Skeletal muscle satellite cell (primary cell): Measurements from ENCODE around the gene SLC2A10. TPM values are rescaled to one million over a fixed set of nuclear protein-coding genes. Genes with fewer than 3 reads are reported as not detected.

ENCODE experiments used
- H3K27me3 ChIP-seq: 2 replicates; pipeline ENCODE4 v1.7.0; 2013; ENCODE audit warnings: low read length; ENCODE audit not compliant: control insufficient read depth, insufficient read depth
- H3K36me3 ChIP-seq: 2 replicates; pipeline ENCODE4 v1.7.0; 2013; ENCODE audit warnings: mild to moderate bottlenecking, control low read depth, low read length; ENCODE audit not compliant: insufficient read depth
- H3K4me1 ChIP-seq: 2 replicates; pipeline ENCODE4 v1.7.0; 2013; ENCODE audit warnings: low read length; ENCODE audit not compliant: control insufficient read depth, insufficient read depth
- H3K4me2 ChIP-seq: 2 replicates; pipeline ENCODE4 v1.7.0; 2013; ENCODE audit warnings: mild to moderate bottlenecking, low read length
- H3K4me3 ChIP-seq: 2 replicates; pipeline ENCODE4 v1.7.0; 2013; ENCODE audit warnings: low read length
- H3K9ac ChIP-seq: 2 replicates; pipeline ENCODE4 v1.7.0; 2013; ENCODE audit warnings: mild to moderate bottlenecking, low read depth, low read length, moderate library complexity
- H3K9me3 ChIP-seq: replicated peaks from 2 replicates; pipeline ENCODE4 v1.7.0; 2013; ENCODE audit warnings: mild to moderate bottlenecking, control low read depth, low read length
- total RNA-seq: library from RNA; depleted of rRNA; stranded (reverse); fragments of >200 nt; gene quantifications from 2 replicates; pipeline ENCODE4 v1.2.3, GENCODE V29; 2012; rRNA removed

SLC2A10 gene
- total RNA-seq, result 13.9 and 15.3 TPM in 2 replicates

DNA sequence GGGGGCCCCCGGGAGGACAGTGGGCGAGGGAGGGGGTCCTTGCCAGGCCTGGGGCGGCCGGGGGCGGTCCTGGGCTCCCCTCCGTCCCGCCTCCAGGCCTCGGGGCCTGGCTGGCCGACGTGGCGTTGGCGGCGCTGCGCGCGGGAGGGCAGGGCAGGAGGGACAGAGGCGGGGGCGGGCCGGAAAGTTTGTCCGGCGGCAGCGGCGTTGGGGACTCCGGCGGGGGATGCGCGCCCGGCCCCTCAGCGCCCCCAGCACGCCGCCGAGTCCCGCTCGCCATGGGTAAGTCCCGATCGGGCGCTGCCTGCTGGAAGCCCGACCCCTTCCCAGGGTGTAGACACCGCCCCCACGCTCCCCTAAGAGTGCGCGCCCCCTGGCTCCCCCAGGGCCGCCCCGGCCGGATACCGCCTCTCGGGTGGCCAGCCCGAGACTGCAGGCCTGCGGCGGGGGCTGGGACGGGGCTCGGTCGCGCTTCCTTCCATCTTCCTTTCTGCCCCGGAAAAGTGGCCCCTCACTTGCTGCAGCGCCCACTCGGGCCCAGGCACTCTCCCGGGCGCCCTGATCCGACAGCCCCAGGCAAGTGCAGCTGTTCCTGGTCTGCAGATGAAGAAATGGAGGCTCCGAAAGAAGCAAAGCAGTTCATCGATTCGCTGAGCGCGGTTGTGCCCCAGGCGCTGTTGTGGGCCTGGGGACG is at the start of gene SLC2A10:
Gene SLC2A10, plus strand, starts transcription at position 191 of the 694 bp plus-strand sequence. Its CDS starts 88 bp downstream, at position 279.
- no peaks in the 10 kb centered on the region for H3K9me3 ChIP-seq
- H3K9ac ChIP-seq, result peak within 1 kb of the TSS; percentile 91
- peaks cover 7% of the 10 kb centered on the region for H3K4me1 ChIP-seq
- H3K36me3 ChIP-seq, result no peaks in the 10 kb centered on the region
- peak within 1 kb of the TSS; percentile 84 for H3K4me3 ChIP-seq
- peak within 1 kb of the TSS; percentile 90 for H3K4me2 ChIP-seq
- H3K27me3 ChIP-seq, result peaks cover 17% of the 10 kb centered on the region

DNA sequence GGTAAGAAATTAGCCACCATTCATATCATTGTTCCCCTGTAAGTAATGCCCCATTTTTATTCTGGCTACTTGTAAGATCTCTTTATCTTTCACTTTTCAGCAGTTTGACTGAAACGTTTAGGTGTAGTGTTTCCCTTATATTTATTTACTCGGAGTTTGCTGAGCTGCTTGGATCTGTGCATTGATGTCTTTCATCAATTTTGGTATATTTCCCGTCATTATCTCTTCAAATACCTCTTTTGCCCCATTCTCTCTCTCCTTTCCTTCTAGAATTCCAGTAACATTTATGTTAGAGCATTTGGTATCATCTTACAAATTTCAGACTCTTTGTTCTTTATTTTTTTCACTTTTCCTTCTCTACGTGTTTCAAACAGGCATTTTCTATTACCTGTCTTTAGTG is 49.0 kb upstream of the SLC2A10 start:
- Histone ChIP-seq H3K9me3 (no peaks in the 10 kb centered on the region), H3K9ac (no peak overlapping the region), H3K4me2 (no peak overlapping the region), H3K4me3 (no peak overlapping the region), H3K27me3 (no peaks in the 10 kb centered on the region), H3K36me3 (no peaks in the 10 kb centered on the region), H3K4me1 (no peaks in the 10 kb centered on the region)

DNA sequence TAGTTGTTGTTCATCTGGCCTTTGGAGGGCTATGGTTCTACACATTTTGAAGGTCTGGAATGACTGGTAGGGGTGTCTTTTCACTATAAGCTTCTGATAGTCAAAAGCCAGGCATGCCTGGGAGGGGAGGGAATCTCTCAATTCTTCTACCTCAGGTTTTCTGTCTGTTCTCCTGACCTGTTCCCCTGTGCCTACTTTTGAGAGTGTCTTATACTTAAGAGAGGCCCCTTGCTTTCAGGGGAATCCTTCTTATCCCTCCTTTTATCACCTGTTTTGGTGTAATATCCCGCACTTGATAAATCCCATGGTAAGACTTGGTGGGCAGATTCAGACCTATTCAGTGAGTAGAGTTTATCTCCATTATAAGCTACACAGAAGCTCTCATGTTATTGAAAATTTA is 47.8 kb upstream of the SLC2A10 start:
- Histone ChIP-seq H3K9ac (no peak overlapping the region), H3K9me3 (no peaks in the 10 kb centered on the region), H3K4me1 (no peaks in the 10 kb centered on the region), H3K4me2 (no peak overlapping the region), H3K4me3 (no peak overlapping the region), H3K27me3 (no peaks in the 10 kb centered on the region), H3K36me3 (no peaks in the 10 kb centered on the region)

DNA sequence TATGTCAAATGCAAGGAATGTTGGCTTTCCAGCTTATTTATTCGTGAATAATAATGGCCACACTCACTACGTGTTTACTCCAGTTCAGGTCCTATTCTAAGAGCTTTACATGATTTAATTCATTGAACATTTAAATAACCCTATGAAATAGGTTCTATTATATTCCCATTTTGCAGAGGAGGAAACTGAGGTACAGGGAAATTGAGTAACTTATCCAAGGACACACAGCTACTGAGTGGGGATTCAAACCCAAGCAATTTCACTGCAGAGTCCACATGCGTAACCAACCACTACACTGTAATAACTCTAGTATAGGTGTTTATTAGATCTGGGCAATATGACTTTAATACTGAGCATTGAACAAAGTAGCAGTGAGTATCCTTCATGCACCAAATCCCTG is 45.9 kb upstream of the SLC2A10 start:
- no peak overlapping the region for H3K4me2 ChIP-seq
- H3K4me1 ChIP-seq, result no peaks in the 10 kb centered on the region
- H3K4me3 ChIP-seq, result no peak overlapping the region
- H3K9me3 ChIP-seq, result no peaks in the 10 kb centered on the region
- H3K27me3 ChIP-seq, result no peaks in the 10 kb centered on the region
- H3K36me3 ChIP-seq, result no peaks in the 10 kb centered on the region
- no peak overlapping the region for H3K9ac ChIP-seq

DNA sequence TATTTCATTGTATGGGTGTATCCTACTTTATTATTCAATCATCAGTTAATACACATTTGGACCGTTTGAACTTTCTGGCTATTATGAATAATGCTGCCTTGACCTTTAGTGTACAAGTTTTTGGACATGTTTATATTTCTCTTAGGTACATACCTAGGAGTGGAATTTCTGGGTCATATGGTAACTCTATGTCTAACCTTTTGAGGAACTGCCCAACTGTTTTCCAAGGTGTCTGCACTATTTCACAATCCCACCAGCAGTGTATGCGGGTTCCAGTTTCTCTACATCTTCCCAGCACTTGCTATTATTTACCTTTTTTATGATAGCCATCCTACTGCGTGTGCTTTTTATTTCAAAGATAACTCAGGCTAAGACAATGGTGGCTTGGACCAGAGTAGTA is 43.8 kb upstream of the SLC2A10 start:
- no peaks in the 10 kb centered on the region for H3K27me3 ChIP-seq
- no peak overlapping the region for H3K4me2 ChIP-seq
- no peak overlapping the region for H3K4me3 ChIP-seq
- H3K9ac ChIP-seq, result no peak overlapping the region
- H3K36me3 ChIP-seq, result no peaks in the 10 kb centered on the region
- no peaks in the 10 kb centered on the region for H3K9me3 ChIP-seq
- no peaks in the 10 kb centered on the region for H3K4me1 ChIP-seq

DNA sequence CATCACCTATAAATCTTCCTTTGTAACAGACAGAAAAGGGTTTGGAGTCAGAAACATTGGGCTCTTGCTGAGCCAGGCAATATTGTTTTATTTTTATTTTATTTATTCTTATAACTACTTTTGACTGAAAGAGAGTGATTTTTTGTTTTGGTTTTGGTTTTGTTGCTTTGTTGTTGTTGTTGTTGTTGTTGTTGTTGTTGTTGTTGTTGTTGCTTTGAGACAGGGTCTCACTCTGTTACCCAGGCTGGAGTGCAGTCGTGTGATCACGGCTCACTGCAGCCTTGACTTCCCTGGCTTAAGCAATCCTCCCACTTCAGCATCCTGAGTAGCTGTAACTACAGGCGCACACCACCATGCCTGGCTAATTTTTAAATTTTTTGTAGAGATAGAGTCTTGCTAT is 43.1 kb upstream of the SLC2A10 start:
- Histone ChIP-seq H3K4me2 (no peak overlapping the region), H3K9me3 (peaks cover 3% of the 10 kb centered on the region), H3K36me3 (no peaks in the 10 kb centered on the region), H3K9ac (no peak overlapping the region), H3K4me1 (no peaks in the 10 kb centered on the region), H3K27me3 (no peaks in the 10 kb centered on the region), H3K4me3 (no peak overlapping the region)

DNA sequence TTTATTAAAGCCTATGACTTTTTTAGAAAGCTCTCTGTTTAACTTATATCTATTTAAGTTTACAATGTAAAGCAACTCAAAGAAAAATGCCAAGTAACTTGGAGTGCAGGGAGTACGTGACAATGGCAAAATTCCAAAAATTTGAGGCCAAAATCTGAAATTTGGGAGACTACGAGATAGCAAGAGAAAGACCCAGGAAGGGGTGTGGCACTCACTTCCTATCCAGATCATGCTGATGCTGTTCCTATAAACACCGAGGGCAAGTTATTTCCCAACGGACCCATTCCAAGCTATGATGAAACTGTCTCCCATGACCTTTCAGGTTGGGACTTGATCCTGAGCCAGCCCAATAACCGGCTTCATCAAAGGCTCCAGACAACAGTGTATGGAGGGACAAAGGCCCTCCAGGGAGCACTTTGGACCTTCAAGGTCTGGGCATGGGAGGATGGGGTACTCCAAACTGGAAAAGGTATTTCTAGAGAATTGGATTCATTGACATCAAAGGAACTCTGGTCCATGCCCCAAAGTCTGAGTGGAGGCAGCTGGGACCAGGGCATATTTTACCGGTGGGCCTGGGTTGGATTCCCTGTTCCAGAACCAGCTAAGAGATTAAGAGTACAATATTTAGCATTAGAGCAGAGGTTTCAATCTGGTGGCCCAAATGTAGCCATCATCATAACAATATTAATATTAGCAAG is 42.5 kb upstream of the SLC2A10 start:
- Histone ChIP-seq H3K9me3 (peaks cover 3% of the 10 kb centered on the region), H3K27me3 (peaks cover 2% of the 10 kb centered on the region), H3K36me3 (no peaks in the 10 kb centered on the region), H3K9ac (no peak overlapping the region), H3K4me3 (no peak overlapping the region), H3K4me1 (no peaks in the 10 kb centered on the region), H3K4me2 (no peak overlapping the region)

DNA sequence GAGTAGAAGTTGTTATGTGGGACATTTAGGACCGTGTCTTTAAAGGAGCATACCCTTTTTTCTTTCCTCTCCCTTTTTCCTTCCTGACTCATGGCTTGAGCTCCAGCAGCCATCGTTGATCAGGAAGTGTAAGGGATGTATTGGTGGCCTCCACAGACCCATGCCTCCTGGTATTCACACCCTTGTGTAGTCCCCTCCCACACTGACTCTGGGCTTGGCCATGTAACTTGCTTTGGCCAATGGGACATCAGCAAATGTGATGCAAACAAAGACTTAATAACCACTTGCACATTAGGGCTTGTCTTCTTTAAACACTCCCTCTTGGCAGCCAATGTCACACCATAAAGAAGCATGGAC is 39.2 kb upstream of the SLC2A10 start:
- Histone ChIP-seq H3K9ac (no peak overlapping the region), H3K9me3 (peaks cover 3% of the 10 kb centered on the region), H3K4me1 (no peaks in the 10 kb centered on the region), H3K4me2 (no peak overlapping the region), H3K4me3 (no peak overlapping the region), H3K36me3 (no peaks in the 10 kb centered on the region), H3K27me3 (peaks cover 2% of the 10 kb centered on the region)

DNA sequence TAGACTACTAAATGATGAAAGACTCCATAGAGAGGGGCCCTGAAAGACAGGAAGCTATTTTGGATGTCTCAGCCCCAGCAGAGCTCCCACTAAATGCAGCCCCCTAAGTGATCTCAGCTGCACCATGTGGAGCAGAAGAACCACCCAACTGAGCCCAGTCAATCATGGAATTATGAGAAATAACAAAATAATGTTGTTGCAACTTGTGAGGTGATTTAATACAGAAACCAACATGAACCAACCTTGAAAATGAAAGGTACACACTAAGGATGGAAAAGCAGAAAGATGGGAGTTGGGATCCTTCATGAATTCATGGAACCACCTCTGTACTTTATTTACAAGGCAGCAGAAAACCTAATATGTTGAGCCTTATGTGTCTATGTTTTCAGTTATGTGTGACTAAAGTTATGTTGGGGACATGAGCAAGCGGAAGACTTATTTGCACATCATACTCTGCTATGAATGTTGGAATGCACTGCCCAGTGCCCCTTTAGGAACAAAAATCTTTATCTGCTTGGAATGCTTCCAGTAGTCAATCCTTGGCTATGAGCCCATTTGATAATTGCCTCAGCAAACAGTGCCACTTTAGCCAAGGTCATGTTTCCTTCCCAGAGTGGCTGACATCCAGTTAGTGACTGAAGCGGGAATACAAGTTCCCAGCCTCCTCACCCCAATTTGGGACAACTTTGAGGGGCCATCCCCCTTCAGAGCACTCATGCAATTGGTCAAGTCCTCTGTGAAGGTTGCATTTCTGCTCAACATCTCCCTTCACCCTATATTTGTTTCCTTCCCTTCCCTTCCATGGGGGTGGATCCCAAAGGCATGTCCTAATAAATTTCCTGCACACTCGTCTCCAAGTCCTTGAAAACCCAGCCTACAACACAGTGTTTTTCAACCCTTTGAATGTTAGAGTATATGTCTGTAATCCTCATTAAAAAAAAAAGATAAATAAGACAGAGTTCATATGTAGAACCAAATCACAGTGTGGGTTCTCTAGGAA is 38.6 kb upstream of the SLC2A10 start:
- no peak overlapping the region for H3K4me3 ChIP-seq
- H3K9ac ChIP-seq, result no peak overlapping the region
- H3K9me3 ChIP-seq, result peaks cover 3% of the 10 kb centered on the region
- H3K4me2 ChIP-seq, result no peak overlapping the region
- H3K4me1 ChIP-seq, result no peaks in the 10 kb centered on the region
- H3K27me3 ChIP-seq, result peaks cover 2% of the 10 kb centered on the region
- H3K36me3 ChIP-seq, result no peaks in the 10 kb centered on the region

DNA sequence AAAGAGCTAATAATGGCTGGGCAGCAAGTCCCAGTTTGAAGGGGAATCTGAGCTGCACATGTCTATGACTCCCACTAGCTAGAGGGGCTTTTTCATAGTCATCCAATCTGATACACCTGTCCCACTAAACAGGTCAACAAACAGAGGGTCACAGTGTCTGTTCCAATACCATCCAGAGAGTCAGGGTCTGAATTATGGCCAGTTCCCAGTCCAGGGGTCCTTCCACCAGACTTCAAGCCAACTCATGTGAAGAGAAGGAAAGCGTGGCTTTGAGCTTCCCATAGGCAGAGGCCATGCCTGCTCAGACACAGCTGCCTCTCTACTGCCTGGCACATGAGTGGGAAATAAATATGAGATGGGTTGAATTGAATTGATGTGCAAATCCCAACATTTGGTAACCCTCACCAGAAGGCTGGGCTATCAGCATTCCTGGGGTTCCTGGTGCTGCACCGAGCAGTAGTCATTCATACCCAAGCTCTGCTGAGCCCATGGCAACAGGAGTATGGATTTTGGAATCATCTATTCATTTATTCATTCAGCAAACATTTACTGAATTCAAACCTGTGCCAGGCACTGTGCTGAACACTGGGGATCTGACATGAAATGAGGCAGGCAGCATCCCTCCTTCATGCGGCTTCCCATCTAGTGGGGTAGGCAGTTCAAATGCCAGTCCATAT is 37.4 kb upstream of the SLC2A10 start:
- H3K9ac ChIP-seq, result no peak overlapping the region
- no peak overlapping the region for H3K4me2 ChIP-seq
- no peak overlapping the region for H3K4me3 ChIP-seq
- peaks cover 2% of the 10 kb centered on the region for H3K27me3 ChIP-seq
- no peaks in the 10 kb centered on the region for H3K4me1 ChIP-seq
- H3K9me3 ChIP-seq, result peaks cover 3% of the 10 kb centered on the region
- no peaks in the 10 kb centered on the region for H3K36me3 ChIP-seq
